HG03280 (cell line): ENCODE measurements around the gene DCP1B.

Experiments used
- ATAC-seq: cut with Tn5 transposase; IDR thresholded peaks from one replicate; pipeline ENCODE4 v1.9.1; 2021; ENCODE audit warnings: mild to moderate bottlenecking, moderate library complexity; ENCODE audit not compliant: unreplicated experiment

Gene DCP1B

DNA sequence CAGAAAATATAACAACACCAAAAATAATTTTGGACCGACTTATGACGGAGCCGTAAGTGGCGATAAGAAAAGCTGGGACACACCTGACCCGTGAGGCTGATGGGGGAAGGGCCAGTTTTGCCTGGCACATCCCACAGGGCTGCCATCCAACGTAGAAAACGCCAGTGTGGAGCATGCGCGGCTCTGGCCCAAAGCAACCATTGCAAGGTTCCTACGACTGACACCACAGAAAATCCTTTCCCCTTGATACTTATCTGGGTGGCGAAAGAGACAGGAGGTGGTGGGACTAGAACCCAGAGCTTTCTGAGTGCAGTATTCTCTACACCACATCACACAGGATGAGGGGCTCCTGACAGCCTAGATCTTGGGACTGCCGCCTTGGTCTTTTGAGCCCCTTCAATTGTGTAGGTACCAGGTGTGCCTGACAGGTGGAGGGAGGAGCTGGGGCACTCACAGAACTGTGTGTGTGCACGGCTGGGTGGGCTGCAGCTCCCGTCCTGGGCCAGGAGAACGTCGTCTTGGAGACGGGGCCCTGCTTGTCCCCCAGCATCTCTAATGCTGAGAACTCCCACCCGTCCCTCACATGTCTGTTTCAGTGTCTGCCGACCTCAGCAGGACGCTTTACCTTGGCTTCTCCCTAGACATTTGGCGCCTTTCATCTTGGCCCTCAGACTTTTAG, 68.4 kb downstream of the DCP1B start:
- ATAC-seq: no peak

DNA sequence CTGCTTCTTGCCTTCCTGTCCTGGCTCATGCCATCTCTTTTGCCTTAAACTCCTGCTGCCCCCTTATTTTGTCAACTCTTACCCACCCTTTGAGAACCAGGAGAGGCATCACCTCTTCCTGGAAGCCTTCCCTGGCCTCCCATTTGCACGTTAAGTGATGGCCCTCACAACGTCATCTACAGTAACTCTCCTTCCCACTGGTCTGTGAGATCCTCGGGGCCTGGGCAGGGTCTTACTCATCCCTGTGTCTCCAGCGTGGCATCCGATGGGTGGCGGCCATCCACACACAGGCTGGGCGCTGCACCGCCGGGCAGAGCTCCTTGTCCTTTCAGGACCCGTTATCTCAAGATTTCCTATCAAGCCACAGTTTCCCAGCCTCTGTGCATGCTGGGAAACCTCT, 69.0 kb downstream of the DCP1B start:
- ATAC-seq: no peak

DNA sequence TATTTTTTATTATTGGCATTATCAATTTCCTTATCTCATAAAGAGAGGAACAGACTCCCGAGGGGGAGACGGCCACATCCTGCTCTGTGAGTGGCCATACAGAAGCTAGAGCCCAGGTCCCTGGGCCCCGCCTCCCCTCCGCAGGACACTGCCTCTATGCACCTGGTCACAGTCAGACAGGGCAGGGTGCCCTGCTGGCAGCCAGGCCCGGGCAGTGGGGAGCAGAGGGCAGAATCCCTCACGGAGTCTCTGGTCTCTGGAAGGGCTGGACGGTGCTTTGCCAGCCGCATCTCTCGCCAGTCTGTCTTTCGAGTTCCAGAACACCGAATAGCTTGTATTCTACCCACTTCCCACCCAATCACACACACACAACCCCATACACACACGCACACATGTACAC, 69.4 kb downstream of the DCP1B start:
- no peak for ATAC-seq

DNA sequence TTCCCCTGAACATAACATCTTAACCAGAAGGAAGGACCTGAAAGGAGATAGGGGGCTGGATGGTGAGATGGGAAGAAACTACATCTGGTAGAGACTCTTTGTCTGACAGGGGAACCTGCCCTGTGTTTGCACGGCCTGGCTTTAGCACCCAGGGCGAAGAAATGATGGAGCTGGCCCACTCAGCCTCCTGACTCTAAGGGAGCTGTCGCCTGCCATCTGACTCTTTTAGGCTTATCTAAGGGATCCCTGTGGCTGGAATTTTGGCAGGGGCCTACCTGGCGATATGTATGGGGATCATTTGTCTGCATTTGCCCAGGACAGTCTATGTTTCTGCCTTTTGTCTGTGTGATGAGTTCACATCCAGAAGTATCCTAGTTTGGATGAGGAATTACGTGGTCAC, 70.2 kb downstream of the DCP1B start:
- ATAC-seq: no peak

DNA sequence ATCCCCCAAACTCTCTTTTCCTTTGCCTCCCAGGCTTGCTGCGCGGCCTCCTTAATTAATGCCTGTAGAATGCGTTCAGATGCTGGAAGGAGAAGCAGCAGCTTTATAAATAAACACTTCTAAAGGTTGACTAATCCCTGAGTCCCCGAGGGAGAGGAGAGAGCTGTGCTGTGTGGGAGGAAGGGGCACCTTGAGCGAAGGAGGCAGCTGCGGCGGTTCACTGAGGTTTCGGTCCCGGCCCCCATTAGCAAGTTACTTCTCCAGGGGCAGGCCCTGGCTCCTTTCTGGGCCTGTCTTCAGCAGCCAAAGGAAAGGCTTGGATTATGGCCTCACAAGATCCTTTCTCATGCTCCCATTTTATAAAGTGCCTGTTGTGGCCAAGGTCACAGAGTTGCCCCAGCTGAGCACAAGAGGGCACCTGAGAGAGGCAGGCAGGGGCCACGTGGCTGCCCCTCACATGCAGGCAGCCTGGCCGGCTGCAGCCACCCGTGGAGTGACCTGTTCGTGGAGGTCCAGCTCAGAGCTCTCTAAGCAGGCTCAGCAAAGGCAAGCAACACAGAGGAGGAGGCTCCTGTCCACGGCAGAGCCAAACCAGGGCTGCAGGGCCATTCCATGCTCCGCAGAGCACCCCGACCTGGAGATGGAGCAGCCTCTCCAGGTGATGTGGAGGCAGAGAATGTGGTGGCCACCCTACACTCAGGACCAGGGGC, 70.8 kb downstream of the DCP1B start:
- no peak for ATAC-seq

DNA sequence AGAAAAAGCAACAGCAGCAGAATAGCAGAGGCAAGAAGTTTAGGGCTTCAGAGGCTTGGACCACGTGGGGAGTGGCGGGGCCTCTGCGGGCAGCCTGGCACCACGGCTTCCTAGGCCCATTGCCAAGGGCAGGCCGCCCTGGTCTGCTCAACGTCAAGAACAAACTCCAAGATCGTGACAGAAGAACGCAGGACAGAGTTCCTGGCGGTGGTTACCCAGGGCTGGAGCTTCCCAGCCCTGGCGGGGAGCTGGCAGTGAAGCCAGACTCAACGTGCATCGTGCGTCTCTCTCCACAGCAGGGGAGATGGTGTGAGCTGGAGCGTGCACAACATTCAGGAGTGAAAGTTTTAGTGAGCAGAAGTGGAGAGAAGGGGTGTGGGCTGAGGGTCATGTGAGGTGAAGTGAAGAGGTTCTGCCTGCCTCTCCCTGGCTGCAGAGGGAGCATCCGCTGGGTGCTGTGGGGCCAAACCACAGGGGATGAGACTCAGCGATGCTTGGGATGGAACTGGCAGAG, 71.9 kb downstream of the DCP1B start:
- ATAC-seq: no peak

DNA sequence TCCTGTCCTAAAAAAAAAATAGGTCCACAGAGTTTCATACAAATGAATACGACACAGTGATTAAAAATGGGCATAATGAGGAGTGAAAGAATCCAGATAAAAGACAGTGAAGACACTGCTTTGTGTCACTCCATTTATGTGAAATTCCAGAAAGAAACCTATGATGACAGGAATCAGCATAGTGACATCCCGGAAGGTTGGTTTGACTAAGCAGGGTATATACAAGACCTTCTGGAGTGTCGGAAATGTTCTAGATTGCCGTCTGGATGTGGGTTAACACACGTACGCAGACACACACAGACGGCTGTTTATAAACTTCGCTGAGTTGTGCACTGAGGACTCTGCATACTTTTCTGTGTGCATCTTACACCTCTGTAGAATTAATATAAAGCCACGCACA, 72.6 kb downstream of the DCP1B start:
- no peak for ATAC-seq

DNA sequence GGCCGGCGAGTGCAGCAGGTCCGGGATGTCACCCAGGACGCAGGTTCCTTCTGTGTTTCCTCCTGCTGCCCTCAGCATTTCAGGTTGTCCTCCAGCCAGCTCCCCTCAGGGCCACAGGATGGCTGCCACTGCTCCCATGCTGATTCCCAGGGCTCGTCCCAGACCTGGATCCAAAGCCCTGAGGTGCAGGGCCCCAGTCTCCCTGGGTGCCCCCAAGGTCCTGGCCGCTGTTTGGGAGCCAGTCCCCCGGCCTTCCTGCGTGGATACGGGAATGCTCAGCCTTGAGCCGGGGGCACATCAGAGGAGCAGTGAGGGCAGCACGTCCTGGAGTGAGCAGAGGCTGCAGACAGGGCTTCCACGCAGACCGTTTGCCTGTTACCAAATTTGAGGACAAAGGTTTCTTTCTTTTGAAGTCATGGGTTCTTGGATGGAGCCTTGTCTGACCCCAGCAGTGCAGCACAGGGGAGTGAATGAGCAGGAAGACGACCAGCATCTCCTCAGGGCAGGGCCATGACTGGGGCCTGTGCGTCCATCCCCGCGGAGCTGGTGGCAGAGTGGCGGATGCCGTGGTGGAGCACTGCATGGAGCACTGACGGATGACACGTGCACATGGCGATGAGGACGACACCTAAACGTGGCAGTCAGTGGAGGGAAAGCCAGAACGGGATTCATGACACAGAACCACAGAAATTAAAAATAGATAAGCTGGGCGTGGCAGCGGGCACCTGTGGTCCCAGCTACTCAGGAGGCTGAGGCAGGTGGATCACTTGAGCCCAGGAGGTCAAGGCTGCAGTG, 73.3 kb downstream of the DCP1B start:
- ATAC-seq: no peak

DNA sequence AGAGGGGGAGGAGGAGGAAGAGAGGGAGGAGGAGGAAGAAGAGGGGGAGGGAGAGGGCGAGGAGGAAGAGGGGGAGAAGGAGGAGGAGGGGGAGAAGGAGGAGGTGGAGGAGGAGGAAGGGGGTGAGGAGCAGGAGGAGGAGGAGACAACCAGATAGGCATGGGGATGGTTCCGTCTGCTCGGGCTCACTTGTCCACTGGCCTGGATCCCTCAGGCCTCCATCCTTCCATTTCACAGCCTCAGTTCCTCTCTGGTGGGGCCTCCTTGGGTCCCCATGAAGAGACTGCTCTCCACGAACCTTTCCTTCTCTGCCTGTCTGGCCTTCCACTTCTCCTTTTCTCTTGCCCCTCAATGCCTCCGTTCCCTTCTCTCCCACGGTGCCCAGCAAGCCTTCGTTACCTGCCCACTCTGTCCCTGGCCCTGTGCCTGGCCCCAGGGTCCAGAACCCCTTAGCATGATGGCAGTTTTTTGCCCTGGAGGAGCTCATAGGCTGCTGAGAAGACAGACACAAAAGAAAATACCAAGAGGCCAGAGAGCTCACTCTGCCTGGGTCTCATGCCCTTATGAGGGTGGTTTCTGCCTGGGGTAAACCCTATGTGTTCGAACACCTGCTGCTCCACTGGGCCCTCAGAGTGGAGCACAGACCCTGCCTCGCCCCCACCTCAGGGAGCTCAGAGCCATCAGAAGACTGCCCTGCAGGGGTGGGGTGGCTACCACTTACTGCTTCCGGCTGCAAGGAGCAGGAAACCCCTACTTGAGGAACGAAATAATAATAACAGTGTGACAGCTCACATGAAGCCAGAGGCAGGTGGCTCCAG, 74.1 kb downstream of the DCP1B start:
- ATAC-seq: no peak

DNA sequence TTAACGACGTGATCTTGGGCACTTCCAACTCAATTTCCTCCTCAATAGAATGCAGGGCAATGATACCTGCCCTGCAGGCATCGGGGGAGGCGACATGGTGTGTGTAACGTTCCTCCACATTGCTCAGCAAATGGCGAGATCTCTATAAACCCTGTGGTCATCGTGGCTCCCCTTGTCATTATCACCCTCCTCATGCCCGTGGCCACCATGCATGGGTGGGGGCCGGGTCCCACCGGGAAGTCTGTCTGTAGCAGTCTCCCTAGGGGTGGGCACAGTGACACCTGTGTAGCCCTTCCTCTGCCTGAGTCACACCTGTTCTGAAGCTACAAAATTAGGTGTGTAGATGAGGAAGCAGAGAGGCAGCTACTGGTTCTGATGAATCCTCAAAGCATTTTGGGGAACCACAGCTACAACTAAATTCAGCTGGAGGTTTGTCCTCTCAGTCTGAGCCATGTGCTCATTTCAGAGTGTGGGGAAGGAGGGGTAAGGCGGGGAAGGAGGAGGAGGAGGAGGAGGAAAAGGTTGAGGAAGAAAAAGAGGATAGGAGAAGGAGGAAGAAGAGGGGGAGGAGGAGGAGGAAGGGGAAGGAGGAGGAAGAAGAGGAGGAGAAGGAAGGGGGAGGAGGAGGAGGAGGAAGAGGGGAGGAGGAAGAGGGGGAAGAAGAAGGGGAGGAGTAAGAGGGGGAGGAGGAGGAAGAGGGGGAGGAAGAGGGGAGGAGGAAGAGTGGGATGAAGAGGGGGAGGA, 74.8 kb downstream of the DCP1B start:
- no peak for ATAC-seq

DNA sequence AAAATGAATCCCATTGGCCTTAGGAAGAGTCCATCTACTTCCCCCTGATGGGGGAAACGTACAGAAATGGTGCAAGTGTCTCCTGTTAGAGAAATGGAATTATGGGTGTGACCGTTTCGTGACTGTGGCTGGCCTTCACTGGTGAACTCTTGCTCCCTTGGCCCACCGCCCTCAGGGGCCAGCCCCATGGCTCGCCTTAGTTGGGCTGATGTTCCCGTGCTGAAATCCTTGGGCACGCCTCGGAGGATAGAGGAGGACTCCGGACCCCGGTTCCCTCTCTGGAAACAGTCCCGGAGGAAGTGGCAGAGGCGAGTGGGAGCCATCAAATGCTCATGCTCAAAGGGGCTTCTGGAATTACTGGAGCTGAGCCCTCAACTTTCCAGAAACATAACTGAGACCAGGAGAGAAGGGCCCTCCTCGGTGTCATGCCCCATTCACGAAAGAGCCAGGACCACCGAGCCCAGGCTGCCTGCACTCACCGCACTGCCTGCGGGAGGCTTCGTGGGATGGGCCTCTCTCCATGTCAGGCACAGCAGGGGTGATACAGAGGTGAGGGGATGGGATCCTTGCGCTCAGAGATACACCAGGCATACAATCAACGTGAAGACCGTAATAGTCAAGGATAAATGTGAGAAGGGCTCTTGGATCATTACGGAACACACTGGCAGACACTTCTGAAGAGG, 75.7 kb downstream of the DCP1B start:
- ATAC-seq: no peak

DNA sequence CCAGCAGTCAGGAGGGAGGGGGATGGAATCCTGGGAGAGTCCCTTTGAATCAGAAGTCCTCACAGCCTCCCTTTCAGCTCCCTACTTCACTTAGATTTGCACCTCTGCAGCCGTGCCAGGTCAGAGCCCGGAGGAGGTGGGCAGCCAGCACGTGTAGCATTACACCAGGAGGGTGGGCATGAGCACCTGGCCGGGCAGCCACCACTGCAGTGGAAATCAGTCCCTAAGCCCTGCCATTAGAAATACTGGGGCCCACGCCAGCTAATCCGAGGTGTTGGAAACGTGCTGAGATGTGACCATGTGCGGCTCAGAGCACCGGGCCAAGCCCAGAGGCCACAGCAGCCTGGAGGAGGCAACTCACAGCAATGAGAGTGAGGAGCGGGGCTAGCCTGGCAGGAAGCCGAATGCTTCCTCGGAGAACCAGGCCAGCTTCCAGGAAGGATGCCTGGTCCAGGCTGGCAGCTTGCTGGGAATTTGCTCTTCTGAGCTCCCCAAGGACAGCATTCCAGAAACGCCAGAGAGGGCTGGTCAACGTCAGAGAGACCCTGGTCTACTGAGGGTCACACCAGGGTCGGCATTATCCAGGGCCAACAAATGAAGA, 76.4 kb downstream of the DCP1B start:
- no peak for ATAC-seq

DNA sequence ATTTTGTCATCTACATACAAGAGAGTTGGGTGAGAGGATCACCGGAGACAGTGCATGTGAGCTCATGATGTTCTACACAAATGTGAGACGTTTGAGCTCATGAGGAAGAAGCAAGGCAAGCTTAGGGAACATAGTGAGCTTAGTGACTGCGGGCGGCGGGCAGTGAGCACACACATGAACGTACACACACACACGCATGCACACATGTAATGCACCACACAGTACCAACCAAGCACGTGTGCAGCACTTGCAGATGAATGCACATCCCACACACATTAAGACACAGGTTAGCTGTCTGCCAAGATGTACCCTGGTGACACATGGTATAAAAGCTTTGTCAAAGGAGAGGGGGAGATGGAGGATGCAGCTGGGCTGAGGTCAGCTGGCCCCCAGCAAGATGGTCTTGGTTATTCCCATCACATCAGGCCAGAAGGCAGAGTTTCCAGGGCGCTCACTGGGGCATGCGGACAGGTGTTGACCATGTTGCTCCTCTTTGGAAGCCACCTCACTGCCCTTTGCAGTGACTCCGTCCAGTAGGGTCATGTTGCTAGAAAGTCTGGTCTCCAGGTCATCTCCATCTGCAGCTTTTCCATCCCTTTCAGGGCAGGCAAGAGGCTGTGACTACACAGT, 77.1 kb downstream of the DCP1B start:
- ATAC-seq: no peak

DNA sequence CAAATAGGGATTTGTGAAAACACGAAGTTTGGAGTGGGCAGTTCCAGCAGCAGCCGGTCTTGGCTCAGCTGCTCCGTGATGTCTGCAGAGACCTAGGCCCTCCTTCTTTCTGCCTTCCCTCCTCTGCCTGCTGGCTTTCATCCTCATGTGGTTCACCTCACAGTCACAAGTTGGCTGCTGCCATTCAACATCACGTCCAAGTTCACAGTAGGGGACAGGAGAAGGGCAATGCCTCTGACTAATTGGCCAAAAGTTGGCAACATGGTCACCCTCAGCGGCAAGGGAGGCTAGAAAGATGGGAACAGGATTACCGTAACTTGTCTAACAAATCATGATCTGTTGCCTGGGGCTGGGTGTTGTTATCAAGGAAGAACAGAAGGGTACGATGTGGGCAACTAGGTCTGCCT, 78.0 kb downstream of the DCP1B start:
- no peak for ATAC-seq

DNA sequence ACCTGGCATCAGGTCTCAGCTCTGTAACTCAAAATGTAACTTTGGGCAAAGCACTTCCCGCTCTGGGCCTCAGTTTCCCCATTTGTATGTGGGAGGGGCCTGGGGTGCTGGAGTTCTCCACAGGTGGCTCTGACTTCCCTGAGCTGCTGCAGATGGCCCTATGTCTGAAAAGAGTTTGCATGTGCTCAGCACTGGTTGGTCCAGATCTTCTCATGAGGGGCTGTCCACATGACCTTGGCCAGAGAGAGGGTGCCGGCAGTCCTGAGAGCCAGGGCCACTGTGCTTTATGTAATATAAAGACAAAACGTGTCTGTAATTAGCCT, 78.6 kb downstream of the DCP1B start:
- ATAC-seq: no peak

DNA sequence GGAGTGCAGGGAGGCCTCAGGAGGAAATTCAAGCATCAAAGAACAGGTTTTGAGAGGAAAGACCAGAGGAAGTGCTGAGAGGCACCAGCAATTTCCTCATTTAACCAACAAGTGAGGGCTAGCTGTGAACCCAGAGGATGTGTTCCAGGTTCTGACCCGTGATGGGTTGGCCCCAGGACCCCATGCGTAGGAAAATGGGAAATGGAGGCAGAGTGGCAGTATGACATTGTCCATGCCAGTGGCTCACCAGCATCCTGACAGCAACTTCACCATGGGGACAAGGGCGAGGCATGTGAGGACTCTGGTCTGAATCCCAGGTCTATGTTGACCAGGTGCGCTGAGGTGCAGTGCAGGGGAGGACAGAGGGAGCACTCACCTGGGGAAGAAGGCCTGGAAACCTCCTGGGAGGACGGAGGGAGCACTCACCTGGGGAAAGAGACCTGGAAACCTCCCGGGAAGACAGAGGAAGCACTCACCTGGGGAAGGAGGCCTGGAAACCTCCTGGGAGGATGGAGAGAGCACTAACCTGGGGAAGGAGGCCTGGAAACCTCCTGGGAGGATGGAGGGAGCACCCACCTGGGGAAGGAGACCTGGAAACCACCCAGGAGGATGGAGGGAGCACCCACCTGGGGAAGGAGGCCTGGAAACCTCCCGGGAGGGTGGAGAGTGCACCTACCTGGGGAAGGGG, 79.1 kb downstream of the DCP1B start:
- no peak for ATAC-seq

DNA sequence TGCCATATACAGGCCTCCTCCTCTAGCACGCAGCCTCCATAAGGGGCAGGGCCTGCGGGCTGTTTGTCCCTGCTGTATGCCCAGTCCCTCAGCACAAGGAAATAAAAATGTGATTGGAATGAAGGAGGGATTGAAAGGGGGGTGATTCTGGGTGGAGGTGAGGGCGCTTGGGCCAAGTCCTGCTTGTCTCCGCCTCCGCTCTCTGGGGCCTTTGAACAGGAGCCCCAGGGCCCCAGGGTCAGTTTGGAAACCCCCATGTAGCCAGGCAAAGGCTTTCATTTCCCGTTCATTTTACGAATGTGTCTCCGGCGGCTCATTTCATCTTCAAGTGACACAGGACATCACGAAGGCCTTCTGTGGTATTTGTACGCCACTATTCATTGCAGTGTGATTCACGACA, 81.3 kb downstream of the DCP1B start:
- no peak for ATAC-seq

DNA sequence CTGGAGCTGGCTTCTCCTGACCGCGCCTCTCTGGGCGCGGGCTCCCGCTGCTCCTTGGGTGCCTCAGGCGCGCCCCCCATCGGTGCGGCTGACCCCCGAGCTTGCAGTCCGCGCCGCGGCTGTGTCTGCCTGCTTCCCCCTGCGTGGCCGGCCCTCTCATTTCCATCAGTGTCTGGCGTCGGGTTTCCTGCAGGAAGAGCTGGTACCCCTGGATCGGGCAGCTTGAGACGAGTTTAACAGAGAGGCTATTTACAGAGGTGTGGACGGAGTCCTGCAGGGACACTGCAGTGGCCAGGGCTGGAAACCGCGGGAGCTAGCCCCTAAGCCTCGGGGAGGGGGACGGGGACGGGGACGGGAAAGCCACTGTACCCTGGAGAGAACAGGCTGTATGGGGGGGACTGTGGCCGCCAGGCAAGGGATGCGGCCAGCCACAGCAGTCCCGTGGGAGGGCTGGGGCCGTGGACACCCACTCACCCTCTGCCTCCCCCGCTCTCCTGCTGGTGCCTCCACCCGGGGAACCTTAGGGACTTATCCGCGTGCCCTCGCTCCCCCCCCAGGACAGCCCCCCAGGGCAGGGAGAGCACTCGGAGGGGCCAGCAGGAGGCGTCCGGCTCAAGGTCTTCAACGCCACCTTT, 82.1 kb downstream of the DCP1B start:
- no peak for ATAC-seq
